Right lobe of liver (tissue), 6 donors: ENCODE results near the gene CENATAC. TPM values are rescaled to one million over a fixed set of nuclear protein-coding genes. Genes with fewer than 3 reads are reported as not detected.

Experiments used
- ATAC-seq, 4 donors: fragments of 200-7000 bp; cut with Tn5 transposase; one replicate each; pipeline ENCODE4 v1.9.1; 2020; ENCODE audit warnings: mild to moderate bottlenecking in 4 of 4, moderate library complexity in 4 of 4
- DNase-seq, 3 donors: peaks; one replicate each; pipeline ENCODE4 v3.0.0-alpha.2; 2020
- H3K27ac ChIP-seq, 3 donors: fragments of 200-600 bp; one replicate each; pipeline ENCODE4 v1.8.0; 2022
- H3K27me3 ChIP-seq, 2 donors: fragments of 200-600 bp; one replicate each; pipeline ENCODE4 v1.8.0; 2022
- H3K36me3 ChIP-seq, 4 donors: fragments of 200-600 bp; sonication (generic) in 1 of 4; one replicate each; pipeline versions ENCODE4 v1.5.1 to v1.8.0; 2017 to 2022; ENCODE audit warnings: control low read depth in 1 of 4
- H3K4me1 ChIP-seq, 4 donors: fragments of 200-600 bp; sonication (generic) in 1 of 4; one replicate each; pipeline versions ENCODE4 v1.5.1 to v1.8.0; 2017 to 2022; ENCODE audit warnings: control low read depth in 1 of 4
- H3K4me3 ChIP-seq, 3 donors: fragments of 200-600 bp; one replicate each; pipeline ENCODE4 v1.8.0; 2022
- H3K9me3 ChIP-seq, 4 donors: fragments of 200-600 bp; sonication (generic) in 1 of 4; one replicate each; pipeline versions ENCODE4 v1.5.1 to v1.8.0; 2017 to 2022; ENCODE audit warnings: control low read depth in 1 of 4
- POLR2A ChIP-seq: fragments of 450-650 bp; IDR thresholded peaks from one replicate; pipeline ENCODE4 v1.6.1; 2017; ENCODE audit warnings: antibody characterized with exemption, mild to moderate bottlenecking
- WGBS: methylation state at CpG from one replicate; pipeline ENCODE4 v1.1.6; 2018; ENCODE audit warnings: low coverage, low lambda C conversion rate; ENCODE audit not compliant: insufficient coverage; ENCODE audit errors: missing lambda C conversion rate; 5-methylcytosine and 5-hydroxymethylcytosine counted together
- intact Hi-C, 2 donors: fragments of 100-400 bp; cut with DNase I; formaldehyde crosslinking; loops; one replicate each; pipeline versions ENCODE4 v1.11.2 to v1.14.1; 2022
- total RNA-seq, 6 experiments: library from RNA; depleted of rRNA in 2 of 6; stranded (reverse); fragments of >200 nt in 2 of 6; fragmentation: NEBNext Ultra II Directional in 3 of 6; extraction: Animal tissue kit (Norgen Biotek cat#: 25700) in 3 of 6; gene quantifications; one replicate each; pipeline versions ENCODE4 v1.1.0 to v1.2.4, GENCODE V29; 2016 to 2023
- TF ChIP-seq, protein P1 (sequence below), 4 donors: fragments of 200-600 bp in 3 of 4; fragments of 450-650 bp in 1 of 4; IDR thresholded peaks; one replicate each; pipeline versions ENCODE4 v1.5.1 to v1.8.0; 2016 to 2022; ENCODE audit warnings: antibody characterized with exemption in 4 of 4, mild to moderate bottlenecking in 2 of 4
- donor health status: DM: no; HTN: yes; CAD: no.
- donor health status: DM: no; HTN: no; CAD: no.
- donor health status: DM: no; HTN: no; CAD: no.
- donor health status: DM: no; HTN: yes; CAD: no.
- donor health status: DM: no; HTN: yes; CAD: no.

Gene CENATAC
- total RNA-seq, 6 experiments from 2014 or later, result 11.5 to 16.7 (median 13.0) TPM

- peaks cover 11 to 67% (median 40%) of the 10 kb centered on the region in 4 donors for H3K36me3 ChIP-seq
- 100% methylated on average over 1 of the region's 6 CpGs for WGBS
Observed at GRCh38 chr11:119046489-119046888, 48.6 kb downstream of the CENATAC start.

GRCh38 chr11:119047205-119047604, 49.3 kb downstream of the CENATAC start:
- DNase-seq, result no peak
- TF ChIP-seq, protein P1, sequence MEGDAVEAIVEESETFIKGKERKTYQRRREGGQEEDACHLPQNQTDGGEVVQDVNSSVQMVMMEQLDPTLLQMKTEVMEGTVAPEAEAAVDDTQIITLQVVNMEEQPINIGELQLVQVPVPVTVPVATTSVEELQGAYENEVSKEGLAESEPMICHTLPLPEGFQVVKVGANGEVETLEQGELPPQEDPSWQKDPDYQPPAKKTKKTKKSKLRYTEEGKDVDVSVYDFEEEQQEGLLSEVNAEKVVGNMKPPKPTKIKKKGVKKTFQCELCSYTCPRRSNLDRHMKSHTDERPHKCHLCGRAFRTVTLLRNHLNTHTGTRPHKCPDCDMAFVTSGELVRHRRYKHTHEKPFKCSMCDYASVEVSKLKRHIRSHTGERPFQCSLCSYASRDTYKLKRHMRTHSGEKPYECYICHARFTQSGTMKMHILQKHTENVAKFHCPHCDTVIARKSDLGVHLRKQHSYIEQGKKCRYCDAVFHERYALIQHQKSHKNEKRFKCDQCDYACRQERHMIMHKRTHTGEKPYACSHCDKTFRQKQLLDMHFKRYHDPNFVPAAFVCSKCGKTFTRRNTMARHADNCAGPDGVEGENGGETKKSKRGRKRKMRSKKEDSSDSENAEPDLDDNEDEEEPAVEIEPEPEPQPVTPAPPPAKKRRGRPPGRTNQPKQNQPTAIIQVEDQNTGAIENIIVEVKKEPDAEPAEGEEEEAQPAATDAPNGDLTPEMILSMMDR (IDR thresholded peaks at IDR 0.05), result no peak
- no peak for TF ChIP-seq POLR2A
- intact Hi-C loops, result no loop called here
- peaks cover 11 to 74% (median 46%) of the 10 kb centered on the region in 4 donors for H3K36me3 ChIP-seq
- H3K27me3 ChIP-seq, result no peaks in the 10 kb centered on the region
- 82% methylated on average over 5 of the region's 6 CpGs for WGBS
- no peaks in the 10 kb centered on the region for H3K9me3 ChIP-seq
- no peak overlapping the region for H3K4me3 ChIP-seq
- no peaks in the 10 kb centered on the region for H3K4me1 ChIP-seq
- no peak for ATAC-seq
- H3K27ac ChIP-seq, result no peak overlapping the region

More at GRCh38 chr11:119046489-119046888, 48.6 kb downstream of the CENATAC start:
- no peak for DNase-seq
- no peak overlapping the region for H3K27ac ChIP-seq
- no peak for ATAC-seq
- TF ChIP-seq, protein P1 (IDR thresholded peaks at IDR 0.05), result no peak
- TF ChIP-seq POLR2A, result no peak
- intact Hi-C loops, result no loop called here
- H3K4me3 ChIP-seq, result no peak overlapping the region
- H3K9me3 ChIP-seq, result no peaks in the 10 kb centered on the region
- H3K4me1 ChIP-seq, result no peaks in the 10 kb centered on the region
- H3K27me3 ChIP-seq, result no peaks in the 10 kb centered on the region

DNA sequence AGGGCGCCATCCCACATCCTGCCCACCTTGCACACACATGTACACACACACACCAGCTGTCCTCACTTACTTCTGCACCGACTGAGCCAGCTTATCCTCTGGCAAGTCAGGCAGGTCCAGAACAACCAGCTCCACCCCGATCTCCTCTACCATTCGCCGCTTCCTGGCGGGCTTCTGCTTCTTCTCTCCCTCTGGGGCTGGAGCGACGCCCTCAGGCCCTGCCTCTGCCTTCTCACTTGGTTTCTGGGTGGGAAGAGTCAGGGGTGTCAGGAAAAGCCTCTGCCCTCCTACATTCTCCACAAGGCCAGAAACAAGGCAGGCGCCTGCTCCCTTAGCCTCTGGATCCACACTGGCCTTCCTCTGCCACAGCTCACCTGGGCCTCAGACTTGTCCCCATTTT, 50.7 kb downstream of the CENATAC start:
- Histone ChIP-seq H3K9me3 (no peaks in the 10 kb centered on the region), H3K36me3 (peaks cover 11 to 88% (median 56%) of the 10 kb centered on the region in 4 donors), H3K27ac (no peak overlapping the region), H3K4me1 (no peaks in the 10 kb centered on the region), H3K27me3 (no peaks in the 10 kb centered on the region), H3K4me3 (no peak overlapping the region)
- TF ChIP-seq POLR2A, result no peak
- TF ChIP-seq, protein P1 (IDR thresholded peaks at IDR 0.05), result no peak
- 90% methylated on average over 2 of the region's 9 CpGs for WGBS
- intact Hi-C loops, result no loop called here
- ATAC-seq (no peak), DNase-seq (no peak)

DNA sequence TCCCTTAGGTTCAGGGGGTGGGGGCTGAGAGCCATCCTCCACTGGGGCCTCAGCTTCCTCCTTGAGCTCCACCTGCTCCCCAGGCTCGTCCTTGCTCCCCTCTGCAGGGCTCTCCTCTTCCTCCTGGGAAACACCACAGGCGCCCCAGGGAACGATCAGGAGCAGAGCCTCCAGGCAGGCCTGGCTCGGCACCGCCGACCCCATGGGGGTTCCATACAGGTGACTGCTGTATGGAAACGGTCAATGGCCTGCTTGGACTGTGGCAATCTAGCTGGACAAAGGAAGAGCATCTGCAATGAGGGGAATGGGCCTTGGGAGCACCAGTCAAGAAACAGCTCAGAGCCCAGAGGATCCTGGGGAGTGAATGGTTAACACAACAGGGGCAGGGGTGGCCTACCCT, 51.1 kb downstream of the CENATAC start:
- intact Hi-C loops, result no loop called here
- Histone ChIP-seq H3K36me3 (peaks cover 14 to 93% (median 59%) of the 10 kb centered on the region in 4 donors), H3K27me3 (no peaks in the 10 kb centered on the region), H3K4me1 (no peaks in the 10 kb centered on the region), H3K4me3 (no peak overlapping the region), H3K27ac (no peak overlapping the region), H3K9me3 (no peaks in the 10 kb centered on the region)
- no peak for TF ChIP-seq POLR2A
- TF ChIP-seq, protein P1 (IDR thresholded peaks at IDR 0.05), result no peak
- WGBS, result 100% methylated on average over 1 of the region's 7 CpGs
- ATAC-seq, result no peak
- no peak for DNase-seq
